VCaP (cell line): ENCODE data around the gene TIMMDC1.

Source experiments
- H3K27ac ChIP-seq: fragments of 450-650 bp; 2 replicates; pipeline ENCODE4 v1.5.1; 2017
- CTCF ChIP-seq: fragments of 450-650 bp; conservative IDR thresholded peaks from 2 replicates; pipeline ENCODE4 v1.5.1; 2017; ENCODE audit warnings: mild to moderate bottlenecking, moderate library complexity

Gene TIMMDC1, protein sequence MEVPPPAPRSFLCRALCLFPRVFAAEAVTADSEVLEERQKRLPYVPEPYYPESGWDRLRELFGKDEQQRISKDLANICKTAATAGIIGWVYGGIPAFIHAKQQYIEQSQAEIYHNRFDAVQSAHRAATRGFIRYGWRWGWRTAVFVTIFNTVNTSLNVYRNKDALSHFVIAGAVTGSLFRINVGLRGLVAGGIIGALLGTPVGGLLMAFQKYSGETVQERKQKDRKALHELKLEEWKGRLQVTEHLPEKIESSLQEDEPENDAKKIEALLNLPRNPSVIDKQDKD

GRCh38 chr3:119498186-119499011 is at the start of gene TIMMDC1:
Gene TIMMDC1 (plus strand): TSS chr3:119498547. CDS start chr3:119498734, 187 bp downstream.
- no peak for TF ChIP-seq CTCF
- H3K27ac ChIP-seq, result peak within 1 kb of the TSS; percentile 91

- no peak for TF ChIP-seq CTCF
Measured at GRCh38 chr3:119453822-119454221, 44.5 kb upstream of the TIMMDC1 start.

GRCh38 chr3:119456469-119456868 is 41.9 kb upstream of the TIMMDC1 start:
- no peak for TF ChIP-seq CTCF
- no peak overlapping the region for H3K27ac ChIP-seq

More at GRCh38 chr3:119453822-119454221, 44.5 kb upstream of the TIMMDC1 start:
- no peak overlapping the region for H3K27ac ChIP-seq

DNA sequence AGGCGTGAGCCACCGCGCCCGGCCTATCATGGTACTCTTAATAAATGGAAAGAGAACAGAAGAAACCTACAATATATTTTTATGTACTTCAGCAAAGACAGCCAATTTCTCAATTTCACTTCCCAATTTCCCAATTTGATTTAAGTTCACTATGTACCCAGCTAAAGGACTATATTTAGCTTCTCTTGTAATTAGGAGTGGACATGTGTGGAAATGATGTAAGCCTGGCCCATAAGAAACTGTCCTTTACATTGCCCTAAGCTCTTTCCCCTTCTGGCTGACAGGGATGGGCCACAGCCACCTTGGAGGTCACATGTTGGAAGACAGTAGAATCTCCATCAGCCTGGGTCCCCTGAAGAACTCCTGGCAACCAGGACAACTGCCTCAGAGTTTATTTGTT is 41.1 kb upstream of the TIMMDC1 start:
- TF ChIP-seq CTCF, result no peak
- no peak overlapping the region for H3K27ac ChIP-seq

DNA sequence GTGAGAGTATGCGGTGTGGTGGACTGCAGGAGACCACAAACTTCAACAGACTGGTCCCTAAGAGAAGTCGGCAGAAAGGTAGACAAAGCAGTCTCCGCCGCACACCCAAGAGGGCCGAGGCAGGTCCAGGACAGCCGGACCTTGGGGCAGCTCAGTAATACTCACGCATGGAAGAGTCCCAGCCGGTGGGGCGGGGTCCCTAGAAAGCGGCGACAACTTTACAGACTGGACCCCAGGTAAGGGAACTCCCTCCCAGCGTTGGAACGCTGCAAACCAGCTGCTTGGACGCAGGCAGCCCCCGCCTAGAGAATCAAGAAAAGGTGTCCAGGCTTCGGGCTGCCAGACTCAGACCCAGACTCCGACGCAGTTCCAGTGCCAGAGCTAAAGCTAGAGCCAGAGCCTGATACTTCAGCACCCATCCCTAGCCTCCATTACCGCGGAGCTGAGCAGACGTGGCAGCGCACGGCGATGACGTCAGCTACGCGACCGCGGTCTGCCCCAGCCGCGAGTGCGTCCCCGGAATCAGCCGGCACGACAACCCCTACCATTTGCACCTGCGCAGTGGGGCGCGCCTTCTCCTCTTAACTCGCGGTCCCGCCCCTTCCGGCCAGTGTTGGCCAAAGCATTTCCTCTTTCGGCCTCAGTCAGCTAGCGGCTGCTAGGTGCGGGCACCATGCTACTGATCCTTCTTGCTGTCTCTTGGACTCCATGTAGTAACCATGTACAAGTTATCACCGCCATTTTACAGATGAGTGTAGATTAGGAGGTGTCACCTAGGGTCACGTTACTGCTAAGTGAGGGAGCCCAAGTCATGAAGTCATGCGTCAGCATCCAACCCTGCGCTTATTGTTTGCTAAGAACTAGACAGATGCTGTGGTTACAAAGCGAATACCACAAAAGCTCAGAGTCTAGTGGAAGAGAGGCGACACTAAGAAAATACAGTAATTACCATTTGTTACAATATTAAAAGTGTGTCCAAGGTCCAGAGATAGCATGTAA is 34.9 kb upstream of the TIMMDC1 start, which contains the start of gene TMEM39A:
TSS of gene TMEM39A (minus strand) at position 445 of the 999 bp plus-strand sequence. CDS start 1,541 bp downstream, outside the sequence.
- peak within 1 kb of the TSS; percentile 72 for H3K27ac ChIP-seq
- TF ChIP-seq CTCF, result no peak

- H3K27ac ChIP-seq, result peak overlapping the region; percentile 82
- TF ChIP-seq CTCF, result no peak
Measured at GRCh38 chr3:119468041-119468440, 30.3 kb upstream of the TIMMDC1 start.
